ENCODE measurements around the gene TMEM151A.

TMEM151A gene

DNA sequence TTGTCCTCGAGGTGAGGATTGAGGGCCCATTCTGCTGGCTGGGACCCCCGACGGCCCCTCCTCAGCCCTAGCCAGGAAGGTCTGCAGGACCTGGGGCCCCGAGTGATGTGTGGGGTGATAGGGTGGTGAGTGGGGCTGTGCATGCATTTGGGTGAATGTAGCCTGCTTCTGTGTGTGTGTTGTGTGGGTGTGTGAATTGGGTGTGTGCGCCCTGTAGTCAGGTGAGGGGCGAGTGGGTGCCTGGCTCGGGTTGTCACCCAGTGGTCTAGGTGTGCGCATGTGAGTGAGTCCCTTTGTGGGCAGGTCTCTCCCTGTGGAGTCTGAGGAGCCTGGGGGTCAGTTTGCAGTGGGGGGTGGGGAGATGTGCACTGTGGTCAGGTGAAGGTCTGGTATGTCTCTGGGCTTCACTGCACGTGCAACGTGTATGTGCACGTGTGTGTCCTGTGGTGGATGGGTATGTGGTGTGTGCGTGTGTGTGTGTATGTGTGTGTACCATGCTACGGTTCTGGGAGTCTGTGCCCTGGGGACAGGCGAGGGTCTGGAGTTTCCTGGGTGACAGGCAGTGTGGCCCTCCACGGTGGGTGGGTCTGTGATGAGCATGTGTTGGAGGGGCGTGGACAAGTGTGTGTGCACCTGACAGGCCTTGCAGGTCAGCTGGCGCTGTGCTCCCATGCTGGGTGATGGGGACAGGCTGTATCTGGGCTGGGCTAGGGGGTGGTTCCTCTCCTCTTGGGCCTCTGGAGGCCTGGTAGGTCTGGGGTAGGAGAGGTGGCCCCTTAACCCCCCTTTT lies 1.0 kb downstream of the TMEM151A start:
- DNase-seq = no peak
- Histone ChIP-seq H3K4me3 (ENCODE audit: low read depth, low read length) (no peak overlapping the region), H3K27me3 (replicated peaks) (peaks cover 19% of the 10 kb centered on the region), H3K27ac (no peak overlapping the region), H3K36me3 (replicated peaks) (peaks cover under 1% of the 10 kb centered on the region)
- TF ChIP-seq, protein P1, sequence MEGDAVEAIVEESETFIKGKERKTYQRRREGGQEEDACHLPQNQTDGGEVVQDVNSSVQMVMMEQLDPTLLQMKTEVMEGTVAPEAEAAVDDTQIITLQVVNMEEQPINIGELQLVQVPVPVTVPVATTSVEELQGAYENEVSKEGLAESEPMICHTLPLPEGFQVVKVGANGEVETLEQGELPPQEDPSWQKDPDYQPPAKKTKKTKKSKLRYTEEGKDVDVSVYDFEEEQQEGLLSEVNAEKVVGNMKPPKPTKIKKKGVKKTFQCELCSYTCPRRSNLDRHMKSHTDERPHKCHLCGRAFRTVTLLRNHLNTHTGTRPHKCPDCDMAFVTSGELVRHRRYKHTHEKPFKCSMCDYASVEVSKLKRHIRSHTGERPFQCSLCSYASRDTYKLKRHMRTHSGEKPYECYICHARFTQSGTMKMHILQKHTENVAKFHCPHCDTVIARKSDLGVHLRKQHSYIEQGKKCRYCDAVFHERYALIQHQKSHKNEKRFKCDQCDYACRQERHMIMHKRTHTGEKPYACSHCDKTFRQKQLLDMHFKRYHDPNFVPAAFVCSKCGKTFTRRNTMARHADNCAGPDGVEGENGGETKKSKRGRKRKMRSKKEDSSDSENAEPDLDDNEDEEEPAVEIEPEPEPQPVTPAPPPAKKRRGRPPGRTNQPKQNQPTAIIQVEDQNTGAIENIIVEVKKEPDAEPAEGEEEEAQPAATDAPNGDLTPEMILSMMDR (IDR thresholded peaks at IDR 0.05; ENCODE audit: low read depth, low read length, missing control alignments) = no peak
- in situ Hi-C loops (cut with HindIII; ENCODE audit: low pct_ligation_motif_present, low sequenced_read_pairs) = no loop called here

DNA sequence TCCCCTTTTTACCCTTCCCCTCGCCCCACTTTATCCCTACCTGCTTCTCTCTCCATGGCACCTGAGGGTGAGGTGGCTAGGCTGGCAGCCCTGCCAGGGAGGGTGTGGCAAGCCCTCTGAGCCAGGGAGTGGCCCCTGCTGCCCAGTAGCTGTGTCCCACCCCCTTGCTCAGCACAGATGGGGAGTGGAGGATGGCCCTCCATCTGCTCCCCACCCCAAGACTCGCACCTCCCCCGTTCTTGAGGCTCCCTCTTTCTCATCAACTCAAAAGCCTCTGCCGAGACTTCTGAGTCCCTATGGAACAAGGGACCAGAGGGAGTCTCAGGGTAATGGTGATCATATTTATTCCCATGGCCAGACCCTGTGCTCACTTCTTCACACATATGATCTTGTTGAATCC lies 1.7 kb downstream of the TMEM151A start:
- no peak for DNase-seq
- Histone ChIP-seq H3K36me3 (replicated peaks) (no peaks in the 10 kb centered on the region), H3K27me3 (replicated peaks) (peaks cover 19% of the 10 kb centered on the region), H3K27ac (no peak overlapping the region), H3K4me3 (ENCODE audit: low read depth, low read length) (no peak overlapping the region)
- TF ChIP-seq, protein P1 (IDR thresholded peaks at IDR 0.05; ENCODE audit: low read depth, low read length, missing control alignments) = no peak
- in situ Hi-C loops (cut with HindIII; ENCODE audit: low pct_ligation_motif_present, low sequenced_read_pairs) = no loop called here

DNA sequence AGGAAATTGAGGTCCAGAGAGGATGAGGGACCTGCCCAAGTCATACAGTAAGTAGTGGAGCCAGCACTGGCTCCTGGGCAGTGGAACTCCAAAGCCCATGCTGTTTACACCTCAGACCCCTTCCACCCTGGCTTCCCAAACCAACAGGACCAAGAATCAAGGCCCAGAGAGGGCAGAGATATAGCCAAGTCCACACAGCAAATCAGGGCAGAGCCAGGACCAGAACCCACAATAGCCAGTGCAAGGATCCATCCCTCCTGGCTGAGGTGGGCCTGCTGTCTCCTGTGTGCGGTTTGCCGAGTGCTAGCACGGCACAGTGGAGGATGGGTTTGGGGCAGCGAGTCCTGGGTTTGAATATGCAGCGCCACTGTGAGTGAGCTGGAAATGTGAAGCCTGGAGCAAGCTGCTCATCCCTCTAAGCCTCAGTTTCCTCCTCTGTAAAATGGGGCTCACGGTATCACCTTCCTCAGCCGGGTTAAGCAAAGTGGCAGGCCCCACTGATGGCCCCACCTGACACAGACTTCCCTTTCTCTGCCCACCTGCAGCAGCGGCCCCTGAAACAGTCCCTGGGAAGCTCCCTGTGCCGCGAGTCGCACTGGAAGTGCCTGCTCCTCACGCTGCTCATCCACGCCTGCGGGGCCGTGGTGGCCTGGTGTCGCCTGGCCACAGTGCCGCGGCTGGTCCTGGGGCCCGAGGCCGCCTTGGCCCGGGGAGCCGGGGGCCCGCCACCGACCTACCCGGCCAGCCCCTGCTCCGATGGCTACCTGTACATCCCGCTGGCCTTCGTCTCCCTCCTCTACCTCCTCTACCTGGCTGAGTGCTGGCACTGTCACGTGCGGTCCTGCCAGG lies 2.3 kb downstream of the TMEM151A start:
- in situ Hi-C loops (cut with HindIII; ENCODE audit: low pct_ligation_motif_present, low sequenced_read_pairs) = no loop called here
- no peaks in the 10 kb centered on the region for H3K36me3 ChIP-seq (replicated peaks)
- H3K4me3 ChIP-seq (ENCODE audit: low read depth, low read length) = no peak overlapping the region
- H3K27me3 ChIP-seq (replicated peaks) = peaks cover 19% of the 10 kb centered on the region
- TF ChIP-seq, protein P1 (IDR thresholded peaks at IDR 0.05; ENCODE audit: low read depth, low read length, missing control alignments) = no peak
- no peak overlapping the region for H3K27ac ChIP-seq
- no peak for DNase-seq

DNA sequence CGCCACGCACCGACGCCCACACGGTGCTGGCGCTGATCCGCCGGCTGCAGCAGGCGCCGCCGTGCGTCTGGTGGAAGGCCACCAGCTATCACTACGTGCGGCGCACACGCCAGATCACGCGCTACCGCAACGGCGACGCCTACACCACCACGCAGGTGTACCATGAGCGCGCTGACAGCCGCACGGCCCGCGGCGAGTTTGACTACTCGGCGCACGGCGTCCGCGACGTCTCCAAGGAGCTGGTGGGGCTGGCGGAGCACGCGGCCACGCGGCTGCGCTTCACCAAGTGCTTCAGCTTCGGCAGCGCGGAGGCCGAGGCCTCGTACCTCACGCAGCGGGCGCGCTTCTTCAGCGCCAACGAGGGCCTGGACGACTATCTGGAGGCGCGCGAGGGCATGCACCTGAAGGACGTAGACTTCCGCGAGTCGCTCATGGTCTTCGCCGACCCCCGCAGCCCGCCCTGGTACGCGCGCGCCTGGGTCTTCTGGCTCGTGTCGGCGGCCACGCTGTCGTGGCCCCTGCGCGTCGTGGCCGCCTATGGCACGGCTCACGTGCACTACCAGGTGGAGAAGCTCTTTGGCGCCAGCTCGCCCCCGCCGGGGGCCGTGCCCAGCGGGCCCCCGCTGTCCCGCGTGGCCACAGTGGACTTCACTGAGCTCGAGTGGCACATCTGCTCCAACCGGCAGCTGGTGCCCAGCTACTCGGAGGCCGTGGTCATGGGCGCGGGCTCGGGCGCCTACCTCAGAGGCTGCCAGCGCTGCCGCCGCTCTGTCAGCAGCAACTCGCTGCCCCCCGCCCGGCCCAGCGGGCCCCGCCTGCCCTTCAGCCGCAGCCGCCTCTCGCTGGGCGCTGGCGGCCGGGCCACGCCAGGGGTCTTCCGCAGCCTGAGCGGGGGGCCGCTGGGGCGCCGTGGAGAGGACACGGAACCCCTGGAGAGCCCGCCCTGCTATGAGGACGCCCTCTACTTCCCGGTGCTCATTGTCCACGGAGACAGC lies 3.2 kb downstream of the TMEM151A start:
- Histone ChIP-seq H3K36me3 (replicated peaks) (no peaks in the 10 kb centered on the region), H3K27ac (no peak overlapping the region), H3K4me3 (ENCODE audit: low read depth, low read length) (no peak overlapping the region), H3K27me3 (replicated peaks) (peaks cover 19% of the 10 kb centered on the region)
- DNase-seq = no peak
- TF ChIP-seq, protein P1 (IDR thresholded peaks at IDR 0.05; ENCODE audit: low read depth, low read length, missing control alignments) = no peak
- in situ Hi-C loops (cut with HindIII; ENCODE audit: low pct_ligation_motif_present, low sequenced_read_pairs) = no loop called here

DNA sequence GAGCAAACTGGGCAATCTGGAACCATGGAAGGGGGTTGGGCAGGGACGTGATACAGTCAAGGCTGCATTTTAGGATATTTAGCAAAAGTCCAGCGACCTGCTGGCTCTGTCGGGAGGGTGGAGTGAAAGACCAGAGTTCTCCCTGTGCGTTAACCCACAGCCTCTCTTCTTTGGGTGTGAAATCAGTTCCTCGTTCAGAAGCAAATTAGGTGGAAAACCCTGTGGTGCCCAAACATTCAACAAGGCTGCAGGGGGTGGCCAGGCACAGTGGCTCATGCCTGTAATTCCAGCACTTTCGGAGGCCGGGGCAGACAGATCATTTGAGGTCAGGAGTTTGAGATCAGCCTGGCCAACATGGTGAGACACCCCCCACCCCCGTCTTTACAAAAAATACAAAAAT lies 5.9 kb downstream of the TMEM151A start:
- Histone ChIP-seq H3K27me3 (replicated peaks) (peaks cover 6% of the 10 kb centered on the region), H3K36me3 (replicated peaks) (no peaks in the 10 kb centered on the region), H3K27ac (no peak overlapping the region), H3K4me3 (ENCODE audit: low read depth, low read length) (no peak overlapping the region)
- in situ Hi-C loops (cut with HindIII; ENCODE audit: low pct_ligation_motif_present, low sequenced_read_pairs) = no loop called here
- no peak for DNase-seq
- TF ChIP-seq, protein P1 (IDR thresholded peaks at IDR 0.05; ENCODE audit: low read depth, low read length, missing control alignments) = no peak
